ENCODE data around the gene LRRC4B. TPM values are rescaled to one million over a fixed set of nuclear protein-coding genes. Genes with fewer than 3 reads are reported as not detected.

Gene LRRC4B
- total RNA-seq, 1 experiment from 2014 or later = 3.8 TPM

DNA sequence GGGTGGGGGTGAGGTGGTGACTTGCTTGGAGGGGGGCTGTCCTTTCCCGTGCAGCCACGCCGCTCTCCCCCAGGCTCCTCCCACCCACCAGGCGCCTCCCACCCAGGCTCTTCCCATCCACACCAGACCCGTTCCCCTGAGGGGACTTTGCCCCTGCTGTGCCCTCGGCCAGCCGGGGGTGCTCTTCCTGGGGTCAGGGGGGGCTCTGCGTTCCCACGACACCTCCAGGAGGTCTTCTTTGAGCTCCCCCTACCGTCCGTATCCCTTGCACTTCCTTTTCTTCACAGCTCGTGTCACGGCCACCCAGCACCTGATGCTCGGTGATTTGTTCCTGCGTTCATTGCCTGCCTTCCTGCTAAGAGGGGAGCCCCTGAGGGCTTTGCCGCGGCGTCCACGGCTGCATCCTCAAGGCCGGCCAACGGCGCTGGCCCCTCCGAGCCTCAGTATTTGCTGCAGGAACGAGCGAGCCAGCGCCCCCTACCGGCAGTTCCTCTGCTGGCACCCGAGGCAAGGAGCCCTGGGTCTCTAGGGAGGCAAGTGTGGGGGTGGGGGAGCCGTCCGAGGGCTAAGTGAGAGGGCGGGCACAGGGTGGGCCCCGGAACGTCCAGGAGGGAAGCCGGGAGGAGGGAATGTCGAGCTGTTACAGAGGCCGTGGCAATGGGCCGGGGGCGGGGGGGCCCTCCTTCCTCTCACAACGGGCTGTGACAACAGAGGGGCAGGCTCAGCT, 11.8 kb downstream of the LRRC4B start:
- Histone ChIP-seq H4K5ac (ENCODE audit: insufficient read length, low read depth, low read length) (no peak overlapping the region), H3K27me3 (ENCODE audit: insufficient read depth, low read length) (no peaks in the 10 kb centered on the region; the same call in 1 of the 2 replicates), H4K8ac (replicated peaks; ENCODE audit: insufficient read length, low read depth, low read length) (no peak overlapping the region), H3K4me1 (ENCODE audit: insufficient read depth, low read length) (no peaks in the 10 kb centered on the region), H3K14ac (ENCODE audit: insufficient read depth, low read length) (no peak overlapping the region), H3K9ac (ENCODE audit: extremely low read depth, insufficient read length, low read length) (no peak overlapping the region), H2AFZ (ENCODE audit: low read length) (no peak overlapping the region), H2BK12ac (ENCODE audit: insufficient read length, low read depth, low read length) (no peak overlapping the region), H2BK120ac (ENCODE audit: low read depth, low read length, poor library complexity, severe bottlenecking) (no peak overlapping the region), H4K20me1 (ENCODE audit: control insufficient read depth, insufficient read depth, insufficient read length) (no peaks in the 10 kb centered on the region), H3K23ac (ENCODE audit: insufficient read length, low read depth, low read length) (no peak overlapping the region), H4K91ac (ENCODE audit: insufficient read length, low read depth, low read length) (no peak overlapping the region), H3K4ac (ENCODE audit: low read depth, low read length) (no peak overlapping the region), H3K9me3 (ENCODE audit: control insufficient read depth, low read depth, low read length) (no peaks in the 10 kb centered on the region), H2BK5ac (ENCODE audit: insufficient read length, low read length) (no peak overlapping the region), H3K18ac (ENCODE audit: insufficient read length, low read depth, low read length) (no peak overlapping the region), H2AK5ac (ENCODE audit: insufficient read length, low read length) (no peak overlapping the region), H3K79me1 (ENCODE audit: insufficient read depth, low read depth, low read length, poor library complexity, severe bottlenecking) (no peaks in the 10 kb centered on the region), H3T11ph (ENCODE audit: low read length) (no peak overlapping the region), H3K27ac (ENCODE audit: insufficient read length, low read depth, low read length) (no peak overlapping the region), H3K79me2 (ENCODE audit: insufficient read depth, low read length) (no peaks in the 10 kb centered on the region), H2BK15ac (ENCODE audit: low read depth, low read length) (no peak overlapping the region), H3K23me2 (ENCODE audit: insufficient read length, low read depth, low read length, poor library complexity, severe bottlenecking) (peaks cover 18% of the 10 kb centered on the region), H3K4me2 (ENCODE audit: insufficient read depth, insufficient read length, low read length) (peak overlapping the region; percentile 74), H3K56ac (ENCODE audit: insufficient read length, low read depth, low read length) (no peak overlapping the region), H2BK20ac (ENCODE audit: low read depth, low read length, poor library complexity, severe bottlenecking) (no peak overlapping the region)
- peak overlapping the region; percentile 70 to 99 for H3K4me3 Mint-ChIP-seq
- TF ChIP-seq, protein P1, sequence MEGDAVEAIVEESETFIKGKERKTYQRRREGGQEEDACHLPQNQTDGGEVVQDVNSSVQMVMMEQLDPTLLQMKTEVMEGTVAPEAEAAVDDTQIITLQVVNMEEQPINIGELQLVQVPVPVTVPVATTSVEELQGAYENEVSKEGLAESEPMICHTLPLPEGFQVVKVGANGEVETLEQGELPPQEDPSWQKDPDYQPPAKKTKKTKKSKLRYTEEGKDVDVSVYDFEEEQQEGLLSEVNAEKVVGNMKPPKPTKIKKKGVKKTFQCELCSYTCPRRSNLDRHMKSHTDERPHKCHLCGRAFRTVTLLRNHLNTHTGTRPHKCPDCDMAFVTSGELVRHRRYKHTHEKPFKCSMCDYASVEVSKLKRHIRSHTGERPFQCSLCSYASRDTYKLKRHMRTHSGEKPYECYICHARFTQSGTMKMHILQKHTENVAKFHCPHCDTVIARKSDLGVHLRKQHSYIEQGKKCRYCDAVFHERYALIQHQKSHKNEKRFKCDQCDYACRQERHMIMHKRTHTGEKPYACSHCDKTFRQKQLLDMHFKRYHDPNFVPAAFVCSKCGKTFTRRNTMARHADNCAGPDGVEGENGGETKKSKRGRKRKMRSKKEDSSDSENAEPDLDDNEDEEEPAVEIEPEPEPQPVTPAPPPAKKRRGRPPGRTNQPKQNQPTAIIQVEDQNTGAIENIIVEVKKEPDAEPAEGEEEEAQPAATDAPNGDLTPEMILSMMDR (conservative IDR thresholded peaks at IDR 0.05) = peak; percentile 96
- peaks cover 0 to 2% (median 0%) of the 10 kb centered on the region in 3 experiments; a peak in 1 of 7 replicates for H3K36me3 Mint-ChIP-seq (ENCODE audit: insufficient read depth in 1 of 3, low read depth in 3 of 3)
- peaks cover 17 to 31% of the 10 kb centered on the region in 2 experiments for H3K4me1 Mint-ChIP-seq
- peak overlapping the region in 1 of 3 experiments; percentile 85; a peak in 2 of 7 replicates for H3K27ac Mint-ChIP-seq
- WGBS (ENCODE audit: extremely low coverage, insufficient read length, low lambda C conversion rate) = no CpG with 5 or more reads among the region's 39 CpGs
- DNase-seq = peak; percentile 94
- H3K27me3 Mint-ChIP-seq (ENCODE audit: low read depth) = peaks cover 91% of the 10 kb centered on the region
- H3K9me3 Mint-ChIP-seq = no peaks in the 10 kb centered on the region
